A673 (cell line): ENCODE results near the gene SLC51A. TPM values are rescaled to one million over a fixed set of nuclear protein-coding genes. Genes with fewer than 3 reads are reported as not detected.

Experiments used
- BruUV-seq: library from RNA; stranded (reverse); fragments of 400-500 nt; replicated peaks from 2 replicates; lab custom pipeline; 2021; lab: Mats Ljungman, UMichigan
- CTCF ChIA-PET: fragments of 300-600 bp; sonication (Branson Sonifier 250); formaldehyde crosslinking; loops from one replicate; lab custom pipeline; 2022; ENCODE audit warnings: antibody characterized with exemption; lab: Charles Lee
- POLR2A ChIA-PET: fragments of 300-600 bp; sonication (Branson Sonifier 250); formaldehyde crosslinking; loops from one replicate; lab custom pipeline; 2022; ENCODE audit warnings: antibody characterized with exemption; ENCODE audit not compliant: low non-redundant PET; lab: Charles Lee
- DNase-seq: peaks from one replicate; pipeline ENCODE4 v3.0.0-alpha.2; 2015; ENCODE audit warnings: low spot score
- H3K27ac ChIP-seq: fragments of 200-600 bp; sonication (generic); 2 replicates; pipeline ENCODE4 v1.5.1; 2016; ENCODE audit warnings: mixed run types, low read depth, mild to moderate bottlenecking, mixed read lengths, antibody characterized with exemption, low read length; ENCODE audit not compliant: poor library complexity, severe bottlenecking
- H3K27me3 ChIP-seq: fragments of 200-600 bp; sonication (generic); replicated peaks from 2 replicates; pipeline ENCODE4 v1.6.1; 2017; ENCODE audit warnings: mixed run types, low read depth, mild to moderate bottlenecking, mixed read lengths, antibody characterized with exemption, low read length; ENCODE audit not compliant: insufficient read depth, poor library complexity
- H3K36me3 ChIP-seq: fragments of 200-600 bp; sonication (generic); 2 replicates; pipeline ENCODE4 v1.6.1; 2016; ENCODE audit warnings: mixed run types, mild to moderate bottlenecking, mixed read lengths, antibody characterized with exemption, low read length; ENCODE audit not compliant: insufficient read depth, poor library complexity, severe bottlenecking
- H3K4me1 ChIP-seq: fragments of 200-600 bp; sonication (generic); 2 replicates; pipeline ENCODE4 v1.6.1; 2017; ENCODE audit warnings: mixed run types, mild to moderate bottlenecking, mixed read lengths, antibody characterized with exemption, low read length; ENCODE audit not compliant: insufficient read depth, poor library complexity, severe bottlenecking
- H3K4me3 ChIP-seq: fragments of 200-600 bp; sonication (generic); 2 replicates; pipeline ENCODE4 v1.5.1; 2016; ENCODE audit warnings: low read depth, mixed run types, mild to moderate bottlenecking, mixed read lengths, low read length; ENCODE audit not compliant: poor library complexity, severe bottlenecking
- H3K9me3 ChIP-seq: fragments of 200-600 bp; sonication (generic); 2 replicates; pipeline ENCODE4 v1.6.1; 2016; ENCODE audit warnings: mixed run types, low read depth, mild to moderate bottlenecking, mixed read lengths, antibody characterized with exemption, low read length; ENCODE audit not compliant: poor library complexity, severe bottlenecking
- CTCF ChIP-seq: fragments of 300-800, 200-600 bp; sonication (generic); conservative IDR thresholded peaks from 2 replicates; pipeline ENCODE4 v1.5.1; 2017; ENCODE audit warnings: low read depth, mild to moderate bottlenecking, antibody characterized with exemption, low read length, moderate library complexity, mixed read lengths
- EZH2 ChIP-seq: fragments of 200-600 bp; sonication (generic); IDR thresholded peaks from 2 replicates; pipeline ENCODE4 v1.6.1; 2017; ENCODE audit warnings: borderline replicate concordance, low read depth, mild to moderate bottlenecking, mixed read lengths, antibody characterized with exemption, low read length; ENCODE audit not compliant: poor library complexity, severe bottlenecking
- intact Hi-C: fragments of 100-400 bp; cut with micrococcal nuclease; formaldehyde crosslinking; loops from one replicate; pipeline ENCODE4 v1.10.0; 2022; ENCODE audit not compliant: unreplicated experiment
- total RNA-seq: library from RNA; stranded (reverse); gene quantifications from 2 replicates; pipeline ENCODE4 v1.2.3, GENCODE V29; 2021

The SLC51A gene
- total RNA-seq, 1 experiment from 2014 or later, result not detected

- Histone ChIP-seq H3K36me3 (no peaks in the 10 kb centered on the region), H3K9me3 (no peaks in the 10 kb centered on the region), H3K4me1 (no peaks in the 10 kb centered on the region), H3K4me3 (no peak overlapping the region), H3K27me3 (no peaks in the 10 kb centered on the region), H3K27ac (no peak overlapping the region)
- CTCF ChIA-PET, result no interaction called here
- no TSS peak for BruUV-seq
- POLR2A ChIA-PET, result no interaction called here
- TF ChIP-seq CTCF (no peak), EZH2 (no peak)
- DNase-seq, result no peak
- intact Hi-C loops, result no loop called here
Measured at GRCh38 chr3:196178993-196179379, 37.3 kb upstream of the SLC51A start.

- POLR2A ChIA-PET, result no interaction called here
- H3K27me3 ChIP-seq, result no peaks in the 10 kb centered on the region
- no peaks in the 10 kb centered on the region for H3K9me3 ChIP-seq
- TF ChIP-seq EZH2 (no peak), CTCF (no peak)
- no peak overlapping the region for H3K27ac ChIP-seq
- no peaks in the 10 kb centered on the region for H3K36me3 ChIP-seq
- intact Hi-C loops, result no loop called here
- BruUV-seq, result no TSS peak
- no peaks in the 10 kb centered on the region for H3K4me1 ChIP-seq
- CTCF ChIA-PET, result no interaction called here
- DNase-seq, result no peak
- H3K4me3 ChIP-seq, result no peak overlapping the region
Measured at GRCh38 chr3:196179380-196180308, 36.7 kb upstream of the SLC51A start.

- no peak overlapping the region for H3K4me3 ChIP-seq
- H3K4me1 ChIP-seq, result no peaks in the 10 kb centered on the region
- intact Hi-C loops, result no loop called here
- no peaks in the 10 kb centered on the region for H3K36me3 ChIP-seq
- H3K9me3 ChIP-seq, result no peaks in the 10 kb centered on the region
- CTCF ChIA-PET, result no interaction called here
- DNase-seq, result no peak
- TF ChIP-seq CTCF, result no peak
- no peak for TF ChIP-seq EZH2
- H3K27ac ChIP-seq, result no peak overlapping the region
- H3K27me3 ChIP-seq, result no peaks in the 10 kb centered on the region
- POLR2A ChIA-PET, result no interaction called here
- BruUV-seq, result no TSS peak
Measured at GRCh38 chr3:196180346-196180745, 36.0 kb upstream of the SLC51A start.
